Smooth muscle cell (in vitro differentiated cells): ENCODE data around the gene PIAS3. TPM values are rescaled to one million over a fixed set of nuclear protein-coding genes. Genes with fewer than 3 reads are reported as not detected.

ENCODE experiments used
- DNase-seq: peaks from one replicate; lab custom pipeline; 2025; ENCODE audit not compliant: unreplicated experiment; lab: John Stamatoyannopoulos, UW
- H2AFZ ChIP-seq: fragments of 200-600 bp; sonication (generic); 2 replicates; pipeline ENCODE4 v1.6.0; 2016; ENCODE audit warnings: antibody characterized with exemption, low read depth, mild to moderate bottlenecking
- H3F3A ChIP-seq: fragments of 200-600 bp; sonication (generic); 2 replicates; pipeline ENCODE4 v1.6.0; 2017; ENCODE audit warnings: antibody characterized with exemption, low read depth
- H3K27ac ChIP-seq: fragments of 200-600 bp; sonication (generic); 2 replicates; pipeline ENCODE4 v1.5.1; 2016; ENCODE audit warnings: low read depth, mild to moderate bottlenecking
- H3K27me3 ChIP-seq: fragments of 200-600 bp; sonication (generic); 2 replicates; pipeline ENCODE4 v1.6.1; 2016; ENCODE audit warnings: low read depth, mild to moderate bottlenecking
- H3K36me3 ChIP-seq: fragments of 200-600 bp; sonication (generic); 2 replicates; pipeline ENCODE4 v1.5.1; 2016; ENCODE audit warnings: low read depth
- H3K4me1 ChIP-seq: fragments of 200-600 bp; sonication (generic); 2 replicates; pipeline ENCODE4 v1.5.1; 2016; ENCODE audit warnings: low read depth
- H3K4me2 ChIP-seq: fragments of 200-600 bp; sonication (generic); 2 replicates; pipeline ENCODE4 v1.6.0; 2016; ENCODE audit warnings: mild to moderate bottlenecking
- H3K4me3 ChIP-seq: fragments of 200-600 bp; sonication (generic); 2 replicates; pipeline ENCODE4 v1.5.1; 2016; ENCODE audit warnings: mild to moderate bottlenecking
- H3K79me2 ChIP-seq: fragments of 200-600 bp; sonication (generic); 2 replicates; pipeline ENCODE4 v1.6.0; 2016; ENCODE audit warnings: low read depth, mild to moderate bottlenecking
- H3K9ac ChIP-seq: fragments of 200-600 bp; sonication (generic); 2 replicates; pipeline ENCODE4 v1.6.0; 2016; ENCODE audit warnings: low read depth
- H3K9me3 ChIP-seq: fragments of 200-600 bp; sonication (generic); replicated peaks from 2 replicates; pipeline ENCODE4 v1.5.1; 2016; ENCODE audit warnings: low read depth
- H4K20me1 ChIP-seq: fragments of 200-600 bp; sonication (generic); 2 replicates; pipeline ENCODE4 v1.6.0; 2016; ENCODE audit warnings: low read depth
- WGBS: methylation state at CpG from one replicate; pipeline ENCODE4 v1.1.7; 2016; ENCODE audit warnings: low lambda C conversion rate; 5-methylcytosine and 5-hydroxymethylcytosine counted together
- polyA plus RNA-seq: library from polyadenylated mRNA; unstranded; fragments of >200 nt; fragmentation: Nextera tagmentation; extraction: Ambion mirVana; gene quantifications from 2 replicates; pipeline ENCODE4 v1.2.1, GENCODE V29; 2016
- total RNA-seq: library from RNA; depleted of rRNA; stranded (reverse); fragments of >200 nt; gene quantifications from 2 replicates; pipeline ENCODE4 v1.2.3, GENCODE V29; 2014
- TF ChIP-seq, protein P1 (sequence below): fragments of 200-600 bp; sonication (generic); IDR thresholded peaks from 2 replicates; pipeline ENCODE4 v1.5.1; 2017; ENCODE audit warnings: borderline replicate concordance, mild to moderate bottlenecking, antibody characterized with exemption; ENCODE audit not compliant: insufficient read depth, poor library complexity, severe bottlenecking

Gene PIAS3
- total and polyA plus RNA-seq, 2 experiments from 2014 or later = 39.2 to 57.6 TPM

DNA sequence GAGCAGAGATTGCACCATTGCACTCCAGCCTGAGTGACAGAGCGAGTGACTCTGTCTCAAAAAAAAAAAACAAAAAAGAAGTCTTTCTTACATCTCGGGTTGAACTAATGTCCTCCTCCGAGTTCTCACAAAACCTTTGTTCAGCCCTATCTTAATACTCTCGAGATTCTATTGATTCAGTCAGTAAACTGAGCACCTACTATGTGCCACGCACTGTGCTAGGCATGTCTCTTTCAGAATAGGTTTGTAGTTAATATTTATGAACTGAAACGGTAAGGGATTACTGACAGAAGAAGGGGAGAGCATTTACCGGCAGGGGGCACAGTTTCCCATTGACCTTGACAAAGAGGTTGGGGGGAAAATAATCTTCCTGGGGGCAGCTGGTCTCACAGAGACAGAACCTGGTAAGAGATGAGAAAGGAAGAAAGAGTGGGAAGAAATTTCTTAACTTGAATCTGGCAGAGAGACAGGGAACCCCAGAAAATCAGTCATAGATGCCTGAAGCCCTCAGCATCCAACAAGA is 3.4 kb downstream of the PIAS3 start:
- H2AFZ ChIP-seq = no peak overlapping the region
- no peaks in the 10 kb centered on the region for H3K4me1 ChIP-seq
- no peaks in the 10 kb centered on the region for H3K27me3 ChIP-seq
- no peak overlapping the region for H3K4me3 ChIP-seq
- peaks cover 24% of the 10 kb centered on the region for H4K20me1 ChIP-seq
- peaks cover 10% of the 10 kb centered on the region for H3F3A ChIP-seq
- H3K79me2 ChIP-seq = peaks cover 12% of the 10 kb centered on the region
- DNase-seq = no peak
- H3K4me2 ChIP-seq = no peak overlapping the region
- H3K27ac ChIP-seq = no peak overlapping the region
- no peak overlapping the region for H3K9ac ChIP-seq
- TF ChIP-seq, protein P1, sequence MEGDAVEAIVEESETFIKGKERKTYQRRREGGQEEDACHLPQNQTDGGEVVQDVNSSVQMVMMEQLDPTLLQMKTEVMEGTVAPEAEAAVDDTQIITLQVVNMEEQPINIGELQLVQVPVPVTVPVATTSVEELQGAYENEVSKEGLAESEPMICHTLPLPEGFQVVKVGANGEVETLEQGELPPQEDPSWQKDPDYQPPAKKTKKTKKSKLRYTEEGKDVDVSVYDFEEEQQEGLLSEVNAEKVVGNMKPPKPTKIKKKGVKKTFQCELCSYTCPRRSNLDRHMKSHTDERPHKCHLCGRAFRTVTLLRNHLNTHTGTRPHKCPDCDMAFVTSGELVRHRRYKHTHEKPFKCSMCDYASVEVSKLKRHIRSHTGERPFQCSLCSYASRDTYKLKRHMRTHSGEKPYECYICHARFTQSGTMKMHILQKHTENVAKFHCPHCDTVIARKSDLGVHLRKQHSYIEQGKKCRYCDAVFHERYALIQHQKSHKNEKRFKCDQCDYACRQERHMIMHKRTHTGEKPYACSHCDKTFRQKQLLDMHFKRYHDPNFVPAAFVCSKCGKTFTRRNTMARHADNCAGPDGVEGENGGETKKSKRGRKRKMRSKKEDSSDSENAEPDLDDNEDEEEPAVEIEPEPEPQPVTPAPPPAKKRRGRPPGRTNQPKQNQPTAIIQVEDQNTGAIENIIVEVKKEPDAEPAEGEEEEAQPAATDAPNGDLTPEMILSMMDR = no peak
- 92% methylated on average over 7 of the region's 7 CpGs for WGBS
- H3K36me3 ChIP-seq = peaks cover 4% of the 10 kb centered on the region
- H3K9me3 ChIP-seq = no peaks in the 10 kb centered on the region

DNA sequence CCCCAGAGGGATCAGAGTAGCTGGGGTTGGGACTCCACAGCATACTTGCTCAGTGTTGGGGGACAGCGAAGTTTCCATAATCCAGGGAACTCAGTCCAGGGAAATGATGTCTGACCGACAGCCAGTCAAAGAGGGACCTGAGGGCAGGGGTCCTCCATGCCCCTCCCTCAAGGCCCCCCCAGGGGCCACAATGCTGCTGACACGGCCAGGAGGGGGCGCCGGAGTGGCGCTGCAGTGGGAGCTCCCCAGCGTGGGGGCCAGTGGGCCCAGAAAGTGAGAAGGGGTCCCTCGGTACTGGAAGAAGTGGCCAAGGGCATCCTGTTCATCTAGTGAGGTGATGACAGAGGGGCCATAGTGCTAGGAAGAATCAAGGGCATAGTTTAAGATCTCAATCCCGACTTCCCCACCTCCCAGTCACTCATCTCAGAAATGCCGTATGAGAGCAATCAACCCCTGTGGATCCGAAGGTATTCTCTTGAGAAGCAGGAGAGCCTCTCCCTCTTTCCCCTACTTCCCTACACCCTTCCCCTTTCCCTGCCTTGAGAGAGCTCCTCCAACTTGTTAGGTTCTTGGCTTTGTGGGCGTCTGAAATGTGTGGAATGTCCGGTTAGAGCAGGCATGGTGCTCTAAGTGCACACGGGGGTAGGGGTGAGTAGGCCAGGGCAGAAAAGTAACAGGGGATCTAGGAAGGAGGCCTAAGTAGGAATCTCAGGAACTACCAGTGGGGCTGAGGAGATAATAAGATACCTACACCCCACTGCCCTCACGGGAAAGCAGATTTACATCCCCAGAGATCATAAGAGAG is 9.3 kb downstream of the PIAS3 start:
- WGBS = 76% methylated on average over 15 of the region's 15 CpGs
- Histone ChIP-seq H3K79me2 (no peaks in the 10 kb centered on the region), H3F3A (peaks cover 16% of the 10 kb centered on the region), H3K27ac (peak overlapping the region; percentile 48), H3K4me2 (peak overlapping the region; percentile 3), H3K4me3 (no peak overlapping the region), H3K27me3 (no peaks in the 10 kb centered on the region), H3K4me1 (peaks cover 3% of the 10 kb centered on the region), H3K9ac (no peak overlapping the region), H3K9me3 (no peaks in the 10 kb centered on the region), H2AFZ (no peak overlapping the region), H4K20me1 (no peaks in the 10 kb centered on the region), H3K36me3 (peaks cover under 1% of the 10 kb centered on the region)
- TF ChIP-seq, protein P1 = peak; percentile 43
- no peak for DNase-seq

DNA sequence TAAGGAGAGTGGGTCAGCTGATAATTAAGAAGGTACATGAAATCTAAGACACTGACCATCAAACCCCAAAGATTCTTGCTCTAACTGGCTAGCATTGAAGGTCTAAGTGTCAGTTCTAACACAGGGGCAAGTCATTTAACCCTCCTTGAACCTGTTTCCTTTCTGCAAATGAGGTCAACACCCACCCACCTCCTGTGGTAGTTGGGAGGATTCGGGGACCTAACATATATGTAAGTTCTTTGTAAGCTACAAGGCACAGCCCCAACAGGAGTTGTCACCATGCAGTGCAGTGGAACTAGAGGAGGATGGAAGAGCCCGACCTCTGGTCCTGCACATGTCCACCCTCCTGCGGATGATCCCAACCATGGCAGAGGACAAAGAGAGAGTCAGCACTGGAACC is 11.1 kb downstream of the PIAS3 start:
- Histone ChIP-seq H3K4me1 (peaks cover 3% of the 10 kb centered on the region), H3K79me2 (no peaks in the 10 kb centered on the region), H2AFZ (no peak overlapping the region), H3K9ac (no peak overlapping the region), H3F3A (peaks cover 23% of the 10 kb centered on the region), H3K27me3 (no peaks in the 10 kb centered on the region), H4K20me1 (no peaks in the 10 kb centered on the region), H3K27ac (no peak overlapping the region), H3K4me2 (no peak overlapping the region), H3K36me3 (no peaks in the 10 kb centered on the region), H3K9me3 (no peaks in the 10 kb centered on the region), H3K4me3 (no peak overlapping the region)
- WGBS = 97% methylated on average over 3 of the region's 3 CpGs
- no peak for DNase-seq
- TF ChIP-seq, protein P1 = no peak
